HG03064 (cell line): Measurements from ENCODE around the gene SRI.
"Not testable (repeated sequence)": the region's sequence is repeated elsewhere in the genome, so short reads cannot be mapped to it uniquely, and the experiment has no call there.

Source experiments
- ATAC-seq: cut with Tn5 transposase; IDR thresholded peaks from one replicate; pipeline ENCODE4 v1.9.1; 2021; ENCODE audit warnings: low read depth; ENCODE audit not compliant: unreplicated experiment

The SRI gene, protein sequence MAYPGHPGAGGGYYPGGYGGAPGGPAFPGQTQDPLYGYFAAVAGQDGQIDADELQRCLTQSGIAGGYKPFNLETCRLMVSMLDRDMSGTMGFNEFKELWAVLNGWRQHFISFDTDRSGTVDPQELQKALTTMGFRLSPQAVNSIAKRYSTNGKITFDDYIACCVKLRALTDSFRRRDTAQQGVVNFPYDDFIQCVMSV

DNA sequence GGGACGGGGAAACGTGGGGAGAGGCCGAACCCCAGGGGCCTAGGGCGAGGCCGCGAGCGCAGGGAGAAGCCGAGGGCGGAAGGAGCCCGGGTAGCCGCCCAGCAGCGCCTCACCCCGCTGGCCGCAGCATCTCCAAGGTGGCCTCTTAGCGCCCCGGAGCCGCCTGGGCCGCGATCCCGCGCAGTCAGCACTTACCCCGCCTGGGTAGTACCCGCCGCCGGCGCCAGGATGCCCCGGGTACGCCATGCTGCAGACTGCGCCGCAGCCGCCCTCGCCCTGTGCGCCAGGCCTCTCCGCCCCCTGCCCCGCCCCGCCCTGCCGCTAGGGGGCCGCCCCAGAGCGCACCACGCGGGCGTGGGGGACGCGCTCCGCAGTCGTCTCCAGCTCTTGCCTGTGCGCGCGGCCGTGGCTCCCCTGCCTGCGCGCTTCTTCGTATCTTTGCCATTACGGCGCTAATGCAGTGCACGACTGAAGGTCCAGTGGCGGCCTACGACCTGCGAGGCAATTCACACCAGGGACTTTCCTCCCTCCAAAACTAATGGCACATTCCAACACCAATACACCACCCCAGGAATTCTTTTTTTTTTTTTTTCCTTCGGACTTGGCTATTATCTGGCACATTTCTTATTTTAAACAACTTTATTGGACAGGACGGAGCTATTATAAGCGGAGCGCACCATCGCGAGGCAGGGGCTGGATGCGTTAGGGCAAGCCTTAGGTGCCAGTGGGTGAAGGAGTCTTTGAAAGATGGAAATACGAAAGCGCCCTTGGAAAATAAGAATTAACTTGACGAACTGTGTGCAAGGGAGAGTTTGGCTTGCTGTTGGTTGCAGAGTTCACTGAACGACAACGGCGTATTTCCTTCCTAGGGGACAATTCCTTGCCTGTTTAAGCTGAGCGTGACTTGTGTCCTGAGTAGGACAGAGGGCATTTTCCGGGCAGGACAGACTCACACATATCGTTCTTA is at the start of gene SRI:
Gene SRI (minus strand): TSS at position 258 of the 967 bp plus-strand sequence. CDS start 12 bp downstream, at position 246.
- ATAC-seq = peak; percentile 52

DNA sequence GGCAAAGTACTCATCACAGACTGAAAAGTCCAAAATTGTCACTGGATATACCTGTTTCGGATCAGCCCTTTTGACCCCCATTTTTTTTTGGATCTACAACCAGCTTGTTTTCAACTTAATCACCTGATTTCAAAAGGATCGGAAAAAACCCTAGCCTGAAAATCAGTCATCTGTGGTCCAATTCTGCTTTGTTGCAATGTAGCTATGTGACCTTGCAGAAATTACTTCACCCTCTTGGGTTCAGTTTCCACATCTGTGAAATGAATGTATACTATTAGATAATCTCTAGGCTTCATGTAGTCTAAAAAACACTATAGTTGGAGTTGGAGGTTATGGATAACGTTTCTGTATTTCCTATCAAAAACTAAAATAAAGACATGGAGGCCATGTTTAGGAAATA is 49.7 kb upstream of the SRI start:
- ATAC-seq = no peak

DNA sequence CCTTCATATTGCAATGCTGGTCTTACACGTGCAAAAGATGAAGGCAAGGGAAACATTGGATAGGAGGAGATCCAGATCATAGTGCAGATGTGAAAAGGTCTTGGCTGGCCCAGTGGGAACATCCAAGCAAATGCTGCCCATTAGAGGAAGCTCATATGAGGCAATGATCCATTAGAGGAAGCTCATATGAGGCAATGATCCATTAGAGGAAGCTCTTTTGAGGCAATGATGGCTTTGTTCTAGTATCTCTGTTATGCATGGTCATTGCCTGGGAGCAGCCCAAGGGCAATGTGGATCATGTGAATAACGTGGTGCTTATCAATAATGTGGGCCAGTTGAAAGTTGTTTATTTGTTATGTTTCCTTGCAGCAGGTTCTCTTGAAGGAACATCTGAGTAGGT is 49.0 kb upstream of the SRI start:
- no peak for ATAC-seq

DNA sequence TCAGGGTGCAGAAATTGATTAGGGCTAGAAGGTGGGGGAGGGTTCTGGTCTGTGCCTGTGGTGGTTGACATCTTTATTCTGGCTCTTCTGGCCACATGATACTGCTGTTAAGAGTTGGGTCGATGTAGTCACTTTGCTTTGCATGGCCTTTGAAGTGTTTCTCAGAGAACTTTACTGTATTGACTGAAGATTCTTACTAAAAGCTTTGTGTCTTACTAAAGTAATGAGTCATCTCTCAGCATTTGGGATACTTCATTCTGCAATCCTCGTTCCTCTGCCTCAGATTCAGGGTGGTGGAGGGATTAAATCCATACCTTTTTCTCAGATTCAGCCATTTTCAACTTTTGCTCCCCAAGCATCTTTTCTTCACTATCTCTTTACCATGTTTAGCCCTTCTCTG is 48.2 kb upstream of the SRI start:
- no peak for ATAC-seq

DNA sequence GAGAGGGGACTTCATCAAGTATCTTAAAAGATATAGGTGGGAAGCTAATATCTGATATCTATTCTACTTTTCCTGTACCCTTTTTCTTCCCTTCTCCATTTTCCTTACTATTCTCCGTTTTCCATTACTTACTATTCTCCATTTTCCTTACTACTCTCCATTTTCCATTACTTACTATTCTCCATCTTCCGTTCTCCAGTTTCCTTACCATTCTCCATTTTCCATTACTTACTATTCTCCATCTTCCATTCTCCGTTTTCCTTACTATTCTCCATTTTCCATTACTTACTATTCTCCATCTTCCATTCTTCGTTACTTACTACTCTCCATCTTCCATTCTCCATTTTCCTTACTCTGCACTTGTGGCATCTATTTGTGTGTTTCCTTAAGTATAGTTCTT is 47.6 kb upstream of the SRI start:
- ATAC-seq = no peak

DNA sequence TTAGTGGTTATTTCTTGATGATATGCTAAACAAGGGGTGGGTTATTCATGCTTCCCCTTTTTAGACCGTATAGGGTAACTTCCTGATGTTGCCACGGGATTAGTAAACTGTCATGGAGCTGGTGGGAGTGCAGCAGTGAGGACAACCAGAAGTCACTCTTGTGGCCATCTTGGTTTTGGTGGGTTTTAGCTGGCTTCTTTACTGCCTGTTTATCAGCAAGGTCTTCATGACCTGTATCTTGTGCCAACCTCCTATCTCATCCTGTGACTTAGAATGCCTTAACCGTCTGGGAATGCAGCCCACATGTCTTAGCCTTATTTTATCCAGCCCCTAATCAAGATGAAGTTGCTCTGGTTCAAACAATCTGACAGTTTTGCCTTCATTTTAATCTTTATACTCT is 45.1 kb upstream of the SRI start:
- ATAC-seq = not testable (repeated sequence)

DNA sequence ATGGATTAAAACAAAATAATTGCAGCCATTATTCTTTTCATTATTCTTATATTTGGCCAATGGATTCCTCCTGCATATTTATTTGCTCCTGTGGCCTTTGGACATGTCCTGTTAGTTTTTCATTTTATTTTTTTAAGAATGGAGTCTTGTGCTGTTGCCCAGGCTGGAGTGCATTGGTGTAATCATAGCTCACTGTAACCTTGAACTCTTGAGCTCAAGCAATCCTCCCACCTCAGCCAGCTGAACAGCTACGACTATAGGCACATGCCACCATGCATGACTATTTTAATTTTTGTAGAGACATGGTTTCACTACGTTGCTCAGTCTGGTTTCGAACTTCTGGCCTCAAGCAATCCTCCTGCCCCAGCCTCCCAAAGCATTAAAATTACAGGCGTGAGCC is 42.7 kb upstream of the SRI start:
- ATAC-seq = no peak

DNA sequence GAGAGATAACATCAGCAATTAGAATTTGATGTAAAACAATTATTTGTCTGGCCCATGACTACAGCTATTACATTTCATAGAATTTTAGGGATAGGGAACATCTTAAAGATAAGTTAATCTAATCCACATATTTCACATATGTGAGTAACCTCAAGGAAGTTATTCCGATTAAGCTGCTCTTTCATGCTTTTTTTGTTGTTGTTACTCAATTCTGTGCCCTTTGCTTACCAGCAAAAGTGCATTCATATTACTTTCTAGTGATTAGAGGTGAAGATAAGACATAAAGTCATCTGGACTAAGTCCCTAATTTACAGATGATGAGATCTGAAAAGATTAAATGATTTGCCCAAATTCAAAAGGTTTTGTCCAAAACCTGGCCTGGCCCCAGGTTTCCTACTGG is 40.9 kb upstream of the SRI start:
- no peak for ATAC-seq

DNA sequence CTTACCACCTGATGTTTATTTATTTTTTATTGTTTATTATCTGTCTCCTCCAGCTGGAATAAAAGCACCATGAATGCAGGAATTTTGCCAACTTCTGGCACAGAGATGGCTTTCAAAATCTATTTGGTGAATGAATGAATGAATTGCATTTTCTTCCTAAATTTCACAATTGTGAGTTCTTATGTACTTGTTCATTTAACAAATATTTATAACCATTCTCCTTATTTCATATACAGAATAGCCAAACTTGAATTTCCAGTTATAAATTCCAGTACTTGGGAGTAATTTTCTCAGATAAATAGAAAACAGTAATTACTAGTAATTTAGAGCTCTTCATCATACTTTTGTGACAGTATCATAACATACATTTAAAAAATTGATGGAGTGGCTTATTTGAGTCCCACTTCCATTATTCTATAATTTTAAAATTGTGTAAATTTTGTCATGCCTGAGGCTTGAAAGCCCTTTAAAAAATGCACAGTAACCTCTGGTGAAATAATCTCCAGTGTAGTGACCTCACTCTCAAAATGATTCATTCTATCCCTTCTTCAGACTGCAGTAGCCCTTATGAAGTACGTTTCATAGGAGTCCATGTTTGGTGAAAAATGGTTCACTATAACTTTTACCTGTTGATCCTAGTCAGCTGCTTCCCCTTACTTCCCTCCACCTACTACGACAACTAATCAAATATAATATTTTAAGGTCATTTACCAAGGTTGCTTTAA is 40.0 kb upstream of the SRI start:
- no peak for ATAC-seq

DNA sequence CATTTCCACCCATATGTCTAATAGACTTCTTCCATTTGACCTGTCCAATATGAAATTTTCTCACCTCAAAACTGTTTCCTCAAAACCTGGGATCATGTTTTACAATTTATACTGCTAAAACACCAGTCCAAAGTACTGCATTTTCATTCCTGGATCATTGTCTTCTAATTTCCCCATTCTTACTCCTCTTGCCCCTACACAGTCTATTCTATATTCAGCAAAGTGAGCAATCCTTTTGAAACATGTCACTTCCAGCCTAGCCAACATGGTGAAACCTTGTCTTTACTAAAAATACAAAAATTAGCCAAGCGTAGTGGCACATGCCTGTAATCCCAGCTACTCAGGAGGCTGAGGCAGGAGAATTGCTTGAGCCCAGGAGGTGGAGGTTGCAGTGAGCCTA is 38.5 kb upstream of the SRI start:
- not testable (repeated sequence) for ATAC-seq

DNA sequence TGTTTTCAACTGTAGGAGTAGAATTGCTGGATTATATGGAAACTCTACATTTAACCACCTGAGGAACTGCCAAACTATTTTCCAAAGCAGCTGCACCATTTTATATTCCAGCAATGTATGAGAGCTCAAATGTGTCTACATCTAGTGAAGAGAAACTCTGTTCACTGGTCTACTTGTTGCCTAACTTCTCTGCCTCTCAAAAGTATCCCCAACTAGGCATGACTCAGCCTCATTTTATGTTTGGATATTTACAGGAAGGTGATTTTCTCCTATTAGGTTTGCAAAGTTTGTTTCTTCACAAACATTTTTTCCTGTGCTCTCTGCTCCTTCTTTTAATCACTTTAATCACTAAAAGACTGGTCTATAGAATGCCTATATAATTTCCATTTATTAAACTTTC is 37.1 kb upstream of the SRI start:
- ATAC-seq = no peak

DNA sequence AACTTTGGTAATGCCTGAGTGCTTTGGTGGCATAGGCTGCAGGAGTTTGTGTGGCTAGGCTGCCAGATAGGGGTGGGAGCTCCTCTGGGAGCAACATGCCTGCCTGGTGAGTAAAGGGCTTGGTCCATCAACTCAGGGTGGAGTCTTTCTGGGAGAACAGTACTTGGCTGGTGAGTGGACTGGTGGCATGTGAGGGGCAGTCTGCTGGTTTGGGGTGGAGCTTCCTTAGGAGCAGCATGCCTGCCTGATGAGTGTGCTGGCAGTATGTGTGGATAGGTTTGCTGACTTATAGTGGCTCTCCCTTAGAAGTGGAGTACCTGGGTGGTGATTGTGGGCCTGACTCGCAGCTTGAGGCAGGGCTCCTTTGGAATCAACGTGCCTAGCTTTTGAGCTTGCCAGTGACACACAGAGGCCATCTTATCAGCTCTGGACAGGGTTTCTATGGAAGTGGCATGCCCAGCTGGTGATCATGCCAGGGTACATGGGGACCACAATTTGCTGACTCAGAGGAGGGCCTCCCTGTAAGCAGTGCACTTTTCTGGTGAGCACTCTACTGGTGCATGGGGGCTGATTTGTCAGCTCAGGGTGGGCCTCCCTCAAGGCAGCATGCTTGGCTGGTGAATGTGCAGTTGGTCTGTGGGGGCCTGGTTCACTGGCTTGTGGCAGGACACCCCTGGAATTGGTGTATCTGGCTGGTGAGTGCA is 35.0 kb upstream of the SRI start:
- ATAC-seq = no peak

DNA sequence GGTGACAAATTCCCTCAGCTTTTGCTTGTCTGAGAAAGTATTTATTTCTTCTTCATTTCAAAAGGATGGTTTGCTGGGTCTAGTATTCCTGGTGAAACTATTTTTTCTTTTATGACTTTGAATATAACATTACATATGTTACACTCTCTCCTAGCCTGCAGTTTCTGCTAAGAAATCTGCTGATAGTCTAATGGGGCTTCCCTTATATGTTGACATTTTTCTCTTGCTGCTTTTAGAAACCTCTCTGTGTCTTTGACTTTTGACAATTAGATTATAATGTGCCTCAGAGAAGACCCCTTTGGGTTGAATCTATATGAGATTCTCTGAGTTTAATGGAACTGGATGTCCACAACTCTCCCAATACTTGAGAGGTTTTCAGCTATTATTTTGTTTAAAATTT is 33.8 kb upstream of the SRI start:
- no peak for ATAC-seq

DNA sequence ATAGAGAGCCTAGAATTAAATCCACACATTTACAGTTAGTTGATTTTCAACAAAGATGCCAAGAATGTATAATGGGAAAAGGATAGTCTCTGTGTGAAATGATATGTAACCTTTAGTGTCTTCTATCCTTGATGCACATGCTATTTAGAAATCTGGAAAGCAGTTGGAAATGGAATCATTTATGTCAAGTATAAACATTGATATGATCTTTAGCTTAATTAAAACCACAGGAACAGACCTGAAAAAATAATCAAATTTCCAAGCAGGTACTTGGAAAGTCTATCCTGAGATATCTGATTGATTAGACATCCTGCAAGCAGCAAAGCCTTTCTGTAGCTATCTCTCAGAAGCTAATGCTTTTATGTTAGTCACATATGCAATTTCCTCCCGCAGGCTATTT is 24.4 kb upstream of the SRI start:
- ATAC-seq = no peak

DNA sequence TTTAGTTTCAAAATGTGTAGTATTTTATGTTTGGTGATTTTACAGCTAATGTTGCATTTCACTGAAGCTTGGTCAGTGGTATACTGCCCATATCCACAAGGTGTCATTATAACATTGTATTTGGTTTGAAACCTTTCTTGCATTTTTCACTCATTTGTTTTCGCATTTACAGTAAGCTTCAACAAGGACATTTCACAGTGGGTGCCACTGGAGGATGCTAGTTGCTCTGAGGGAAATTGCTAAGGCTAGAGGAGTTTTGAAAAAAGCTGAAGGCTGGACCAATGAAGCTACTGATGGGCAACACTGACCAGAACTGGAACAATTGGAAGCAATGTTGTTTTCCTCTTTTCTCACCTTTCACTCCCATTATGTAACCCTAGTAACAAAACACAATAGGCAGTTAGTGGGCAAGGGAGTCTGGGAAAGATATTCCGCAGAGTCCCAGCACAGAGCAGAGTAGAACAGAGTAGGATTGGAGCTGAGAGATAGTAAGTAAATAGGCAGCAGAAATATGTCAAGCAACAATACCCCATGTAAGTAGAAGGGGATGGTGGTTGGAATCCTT is 23.6 kb upstream of the SRI start:
- ATAC-seq = peak; percentile 77

DNA sequence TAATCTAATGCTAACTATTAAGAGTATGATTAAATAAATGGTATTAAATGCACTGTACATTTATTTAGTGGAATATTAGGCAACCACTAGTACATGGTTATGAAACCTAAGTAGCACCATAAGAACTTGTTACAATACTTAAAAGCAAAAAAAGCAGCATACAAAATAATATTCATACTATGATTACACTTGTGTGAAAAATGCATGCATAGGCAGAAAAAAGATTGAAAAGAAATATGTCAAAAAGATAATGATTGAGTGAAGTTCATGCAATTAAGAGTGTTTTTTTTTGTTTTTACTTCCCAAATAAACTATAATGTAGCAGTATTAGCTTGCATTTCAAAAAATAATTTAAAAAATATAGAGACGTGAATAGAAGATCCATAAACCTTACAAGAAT is 20.0 kb upstream of the SRI start:
- no peak for ATAC-seq

DNA sequence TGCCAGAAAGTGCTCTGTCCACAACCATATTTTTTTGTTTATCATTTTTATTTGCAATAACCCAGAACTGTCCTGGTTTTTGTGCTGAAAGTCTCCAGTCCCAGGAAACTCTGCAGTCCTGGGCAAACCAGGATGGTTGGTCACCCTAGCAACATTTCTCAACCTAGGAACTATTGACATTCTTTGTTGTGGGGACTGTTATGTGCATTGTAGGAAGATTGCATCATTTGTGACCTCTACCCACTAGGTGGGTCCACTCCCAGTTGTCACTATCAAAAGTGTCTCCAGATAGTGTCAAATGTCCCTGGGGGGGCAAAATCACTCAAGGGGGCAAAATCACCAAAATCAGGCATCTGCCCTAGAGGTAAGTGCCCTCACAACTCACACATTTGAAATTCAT is 14.0 kb upstream of the SRI start:
- ATAC-seq = no peak

DNA sequence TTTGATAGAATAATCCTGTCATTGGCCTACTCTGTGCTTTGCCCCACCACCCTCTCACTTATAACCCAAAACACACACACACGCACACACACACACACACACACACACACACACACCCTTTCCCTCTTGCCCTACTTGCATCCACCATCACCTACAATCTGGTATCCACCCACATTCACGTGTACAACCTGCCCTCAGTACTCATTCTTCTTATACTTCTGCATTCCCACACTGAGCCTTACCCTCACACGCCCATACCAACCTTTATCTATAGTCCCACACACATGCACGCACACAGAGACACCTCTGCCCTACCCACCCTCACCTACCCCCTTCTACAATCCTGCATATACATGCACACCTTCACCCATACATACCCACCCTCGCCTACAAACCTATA is 10.8 kb upstream of the SRI start:
- ATAC-seq = no peak

DNA sequence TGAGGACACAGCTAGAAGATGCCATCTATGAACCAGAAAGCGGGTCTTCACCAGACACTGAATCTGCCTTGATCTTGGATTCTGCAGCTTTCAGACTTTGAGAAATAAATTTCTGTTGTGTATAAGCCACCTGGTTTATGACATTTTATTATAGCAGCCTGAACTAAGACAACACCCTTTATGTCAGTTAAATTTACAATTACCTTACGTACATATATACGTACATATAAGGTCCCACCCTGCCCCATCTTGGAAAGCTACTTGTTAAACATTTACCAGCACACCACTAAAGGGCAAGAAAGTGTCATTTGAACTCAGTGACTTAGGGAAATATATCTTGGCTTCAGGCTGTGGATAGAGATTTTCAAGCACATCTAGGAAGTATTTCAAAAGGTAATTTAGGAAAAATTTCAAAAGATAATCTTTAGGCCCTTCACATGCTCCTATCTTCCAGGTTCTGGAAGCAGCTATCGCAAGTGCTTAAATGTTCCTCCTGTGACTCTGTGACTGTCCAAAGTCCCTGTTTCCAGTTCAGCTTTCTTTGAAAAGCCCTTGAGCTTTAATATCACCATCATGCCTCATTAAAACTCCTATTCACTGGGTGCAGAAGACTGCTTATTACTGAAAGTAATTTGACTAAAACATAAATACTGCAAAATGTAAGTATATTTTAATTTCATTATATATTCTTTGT is 9.6 kb upstream of the SRI start:
- no peak for ATAC-seq
